Type B pancreatic cell (in vitro differentiated cells): ENCODE measurements around the gene CATSPER1. TPM values are rescaled to one million over a fixed set of nuclear protein-coding genes. Genes with fewer than 3 reads are reported as not detected.

Source experiments
- DNase-seq: peaks from one replicate; pipeline ENCODE4 v3.0.0; 2021; ENCODE audit warnings: mixed read lengths; ENCODE audit not compliant: unreplicated experiment; ENCODE audit errors: extremely low spot score
- H3K27ac Mint-ChIP-seq: 2 replicates; pipeline ENCODE4 v1.8.0; 2021; ENCODE audit warnings: mild to moderate bottlenecking, mixed read lengths
- H3K27me3 Mint-ChIP-seq: 2 replicates; pipeline ENCODE4 v1.8.0; 2021; ENCODE audit warnings: mixed read lengths
- H3K36me3 Mint-ChIP-seq: 2 replicates; pipeline ENCODE4 v1.8.0; 2021; ENCODE audit warnings: mixed read lengths
- H3K4me1 Mint-ChIP-seq: one replicate; pipeline ENCODE4 v1.8.0; 2021; ENCODE audit warnings: mixed read lengths; ENCODE audit not compliant: unreplicated experiment
- H3K4me3 Mint-ChIP-seq: 2 replicates; pipeline ENCODE4 v1.8.0; 2021; ENCODE audit warnings: mild to moderate bottlenecking, mixed read lengths
- H3K9me3 Mint-ChIP-seq: 2 replicates; pipeline ENCODE4 v1.8.0; 2021; ENCODE audit warnings: mixed read lengths
- CTCF ChIP-seq: fragments of 200-600 bp; sonication (generic); conservative IDR thresholded peaks from 2 replicates; pipeline ENCODE4 v1.5.0; 2021; ENCODE audit warnings: antibody characterized with exemption, mild to moderate bottlenecking
- total RNA-seq: library from RNA; stranded (reverse); gene quantifications from 2 replicates; pipeline ENCODE4 v1.2.1, GENCODE V29; 2021; ENCODE audit warnings: low replicate concordance

CATSPER1 gene
- total RNA-seq, 1 donor from 2014 or later, result not detected

- peaks cover 19% of the 10 kb centered on the region for H3K36me3 Mint-ChIP-seq
- H3K4me3 Mint-ChIP-seq, result peak within 1 kb of the TSS; percentile 100
Measured at GRCh38 chr11:66001942-66002647, 24.2 kb downstream of the CATSPER1 start, which contains the start of the genes BANF1 and EIF1AD. TSS of gene BANF1 (plus strand) at chr11:66002503. CDS start at chr11:66003251, 748 bp downstream. TSS of gene EIF1AD (minus strand) at chr11:66002157. CDS start at chr11:66000389, 1,768 bp downstream.

DNA sequence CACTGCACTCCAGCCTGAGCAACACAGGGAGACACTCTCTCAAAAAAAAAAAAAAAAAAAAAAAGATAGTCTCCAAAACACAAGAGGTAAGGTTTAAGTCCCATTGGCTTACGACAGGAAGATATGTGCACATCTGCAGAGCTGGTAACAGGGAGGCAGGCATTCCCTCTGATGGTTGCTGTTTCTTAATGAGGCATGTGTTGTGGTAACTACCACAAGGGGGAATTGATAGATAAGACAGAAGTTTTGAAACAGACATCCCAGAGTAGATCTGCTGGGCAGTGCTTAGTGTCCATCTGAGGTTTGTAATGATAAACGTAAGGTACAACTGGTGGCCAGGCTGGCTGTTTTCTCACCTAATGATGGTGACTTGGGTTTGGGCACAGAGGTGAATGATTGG is 29.0 kb downstream of the CATSPER1 start:
- peak overlapping the region; percentile 9 for H3K4me3 Mint-ChIP-seq

More at GRCh38 chr11:66001942-66002647, 24.2 kb downstream of the CATSPER1 start, which contains the start of the genes BANF1 and EIF1AD:
- Mint-ChIP-seq H3K27ac (peak within 1 kb of the TSS; percentile 99), H3K9me3 (no peaks in the 10 kb centered on the region), H3K4me1 (peaks cover 21% of the 10 kb centered on the region), H3K27me3 (no peaks in the 10 kb centered on the region)
- TF ChIP-seq CTCF, result no peak
- peak; percentile 93 for DNase-seq

DNA sequence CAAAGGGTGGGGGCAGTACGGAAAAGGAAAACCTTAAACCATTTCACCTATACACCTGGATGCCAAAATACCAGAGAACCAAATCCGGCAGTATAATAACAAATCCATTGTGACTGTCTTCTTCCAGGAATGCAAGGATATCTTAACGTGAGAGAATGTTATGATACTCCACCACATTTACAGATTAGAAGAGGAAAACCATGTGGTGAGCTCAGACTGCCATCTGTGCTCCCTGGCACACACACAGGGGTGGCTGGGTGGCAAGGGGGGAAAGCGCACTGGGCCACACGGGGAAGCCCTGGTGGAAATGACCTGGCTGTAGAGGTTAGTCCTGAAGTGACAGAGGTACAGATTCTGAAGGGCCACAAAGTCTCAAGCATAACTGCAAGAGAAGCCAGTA is 34.2 kb downstream of the CATSPER1 start:
- Mint-ChIP-seq H3K27me3 (no peaks in the 10 kb centered on the region), H3K9me3 (no peaks in the 10 kb centered on the region), H3K4me3 (no peak overlapping the region), H3K36me3 (peaks cover 9% of the 10 kb centered on the region), H3K4me1 (peaks cover 6% of the 10 kb centered on the region), H3K27ac (no peak overlapping the region)
- no peak for DNase-seq
- TF ChIP-seq CTCF, result no peak

More for the DNA sequence above, 29.0 kb downstream of the CATSPER1 start:
- no peak for TF ChIP-seq CTCF
- DNase-seq, result no peak
- Mint-ChIP-seq H3K36me3 (peaks cover 17% of the 10 kb centered on the region), H3K27ac (no peak overlapping the region), H3K9me3 (no peaks in the 10 kb centered on the region), H3K27me3 (no peaks in the 10 kb centered on the region), H3K4me1 (peaks cover 14% of the 10 kb centered on the region)

- Mint-ChIP-seq H3K9me3 (no peaks in the 10 kb centered on the region), H3K27ac (peak overlapping the region; percentile 80), H3K36me3 (peaks cover 6% of the 10 kb centered on the region), H3K27me3 (no peaks in the 10 kb centered on the region), H3K4me3 (no peak overlapping the region), H3K4me1 (peaks cover 6% of the 10 kb centered on the region)
- TF ChIP-seq CTCF, result peak; percentile 99
- DNase-seq, result peak; percentile 89
Measured at GRCh38 chr11:65988791-65989592, 37.3 kb downstream of the CATSPER1 start.

- peaks cover 6% of the 10 kb centered on the region for H3K4me1 Mint-ChIP-seq
- peaks cover 6% of the 10 kb centered on the region for H3K36me3 Mint-ChIP-seq
- H3K9me3 Mint-ChIP-seq, result no peaks in the 10 kb centered on the region
- no peak for TF ChIP-seq CTCF
- no peak overlapping the region for H3K4me3 Mint-ChIP-seq
- no peak for DNase-seq
- no peak overlapping the region for H3K27ac Mint-ChIP-seq
- H3K27me3 Mint-ChIP-seq, result no peaks in the 10 kb centered on the region
Measured at GRCh38 chr11:65987336-65987735, 38.9 kb downstream of the CATSPER1 start.
